HepG2 (cell line): Measurements from ENCODE around the gene UNC5CL. TPM values are rescaled to one million over a fixed set of nuclear protein-coding genes. Genes with fewer than 3 reads are reported as not detected.

Experiments
- ATF7 ChIP-seq, 2 experiments: fragments of 450-650 bp in 1 of 2; sonication (generic) in 1 of 2; formaldehyde crosslinking in 1 of 2; IDR thresholded peaks; 2 replicates each; pipeline versions ENCODE4 v1.4.0 to v1.6.1; 2016 to 2020; ENCODE audit warnings: antibody characterized with exemption in 1 of 2, mild to moderate bottlenecking in 1 of 2, missing genetic modification reagents in 1 of 2
- FOXJ3 ChIP-seq: sonication (generic); formaldehyde crosslinking; IDR thresholded peaks from 2 replicates; pipeline ENCODE4 v1.4.0; 2020; ENCODE audit warnings: missing genetic modification reagents, mild to moderate bottlenecking, borderline replicate concordance
- GABPB1 ChIP-seq: IDR thresholded peaks from 2 replicates; pipeline ENCODE4 v1.6.1; 2016; ENCODE audit warnings: mild to moderate bottlenecking, missing genetic modification reagents, moderate library complexity, missing compliant biosample characterization
- POGK ChIP-seq: sonication (generic); formaldehyde crosslinking; conservative IDR thresholded peaks from 2 replicates; pipeline ENCODE4 v1.8.0; 2022; ENCODE audit warnings: mild to moderate bottlenecking, moderate library complexity, missing genetic modification reagents
- RARG ChIP-seq: sonication (generic); formaldehyde crosslinking; IDR thresholded peaks from 2 replicates; pipeline ENCODE4 v1.4.0; 2020; ENCODE audit warnings: low read depth, mild to moderate bottlenecking, missing genetic modification reagents
- RFXANK ChIP-seq: IDR thresholded peaks from 2 replicates; pipeline ENCODE4 v1.6.1; 2016
- SAP130 ChIP-seq: IDR thresholded peaks from 2 replicates; pipeline ENCODE4 v1.6.1; 2016; ENCODE audit warnings: low read depth
- SATB2 ChIP-seq: sonication (generic); formaldehyde crosslinking; IDR thresholded peaks from 2 replicates; pipeline ENCODE4 v1.5.0; 2020; ENCODE audit warnings: missing genetic modification reagents
- SNAPC2 ChIP-seq: sonication (generic); formaldehyde crosslinking; IDR thresholded peaks from 2 replicates; pipeline ENCODE4 v1.8.1; 2022; ENCODE audit warnings: mild to moderate bottlenecking, missing genetic modification reagents
- SOX13 ChIP-seq, 3 experiments: fragments of 450-650 bp in 1 of 3; sonication (generic) in 1 of 3; formaldehyde crosslinking in 1 of 3; IDR thresholded peaks in 2 of 3; conservative IDR thresholded peaks in 1 of 3; 2 replicates each; pipeline versions ENCODE4 v1.5.0 to v1.6.1; 2016 to 2020; ENCODE audit warnings: antibody characterized with exemption in 1 of 3, mild to moderate bottlenecking in 1 of 3, missing compliant biosample characterization in 1 of 3, missing genetic modification reagents in 1 of 3, moderate library complexity in 1 of 3
- TBL1XR1 ChIP-seq: fragments of 150-350 bp; IDR thresholded peaks from 2 replicates; pipeline ENCODE4 v1.6.1; 2014; ENCODE audit warnings: borderline replicate concordance, low read length; ENCODE audit not compliant: partially characterized antibody
- ZNF414 ChIP-seq: sonication (generic); formaldehyde crosslinking; IDR thresholded peaks from 2 replicates; pipeline ENCODE4 v1.5.0; 2020; ENCODE audit warnings: missing genetic modification reagents
- ZNF672 ChIP-seq: sonication (generic); formaldehyde crosslinking; IDR thresholded peaks from 2 replicates; pipeline ENCODE4 v1.8.1; 2022; ENCODE audit warnings: missing genetic modification reagents
- ZNF740 ChIP-seq: sonication (generic); formaldehyde crosslinking; IDR thresholded peaks from 2 replicates; pipeline ENCODE4 v1.4.0; 2020; ENCODE audit warnings: missing genetic modification reagents
- ZSCAN25 ChIP-seq: sonication (generic); formaldehyde crosslinking; IDR thresholded peaks from 2 replicates; pipeline ENCODE4 v1.8.0; 2022; ENCODE audit warnings: mild to moderate bottlenecking, missing genetic modification reagents
- polyA plus RNA-seq, 8 experiments: library from polyadenylated mRNA; depleted of rRNA in 3 of 8; stranded (reverse) in 7 of 8; unstranded in 1 of 8; fragments of >200 nt; fragmentation: Illumina TruSeq in 4 of 8; extraction: Trizol in 4 of 8; gene quantifications; 2 replicates each; pipeline versions ENCODE4 v1.2.1 to v1.2.3, GENCODE V29; 2011 to 2016; ENCODE audit warnings: low read depth in 4 of 8, missing spikeins in 1 of 8, mixed read lengths in 1 of 8; ENCODE audit not compliant: insufficient read depth in 1 of 8
- total RNA-seq, 5 experiments: library from RNA; depleted of rRNA; stranded (reverse); fragments of >200 nt; fragmentation: Illumina TruSeq; extraction: Trizol; gene quantifications; 2 replicates each; pipeline ENCODE4 v1.2.3, GENCODE V29; 2016; ENCODE audit warnings: low read depth in 1 of 5
- TF ChIP-seq, protein P1 (sequence below): sonication (generic); formaldehyde crosslinking; IDR thresholded peaks from 2 replicates; pipeline ENCODE4 v1.9.0; 2022; ENCODE audit warnings: missing genetic modification reagents, mild to moderate bottlenecking, borderline replicate concordance
- TF ChIP-seq, protein P2 (sequence below): IDR thresholded peaks from 2 replicates; pipeline ENCODE4 v1.6.1; 2016; ENCODE audit warnings: mild to moderate bottlenecking
- TF ChIP-seq, protein P3 (sequence below): fragments of 450-650 bp; IDR thresholded peaks from 2 replicates; pipeline ENCODE4 v1.6.1; 2017; ENCODE audit warnings: mild to moderate bottlenecking

UNC5CL gene
- total and polyA plus RNA-seq, 2 of the 13 experiments (the other 11 are each of a cell fraction or from before 2014, with no cell fraction given): 2.4 to 2.5 TPM

DNA sequence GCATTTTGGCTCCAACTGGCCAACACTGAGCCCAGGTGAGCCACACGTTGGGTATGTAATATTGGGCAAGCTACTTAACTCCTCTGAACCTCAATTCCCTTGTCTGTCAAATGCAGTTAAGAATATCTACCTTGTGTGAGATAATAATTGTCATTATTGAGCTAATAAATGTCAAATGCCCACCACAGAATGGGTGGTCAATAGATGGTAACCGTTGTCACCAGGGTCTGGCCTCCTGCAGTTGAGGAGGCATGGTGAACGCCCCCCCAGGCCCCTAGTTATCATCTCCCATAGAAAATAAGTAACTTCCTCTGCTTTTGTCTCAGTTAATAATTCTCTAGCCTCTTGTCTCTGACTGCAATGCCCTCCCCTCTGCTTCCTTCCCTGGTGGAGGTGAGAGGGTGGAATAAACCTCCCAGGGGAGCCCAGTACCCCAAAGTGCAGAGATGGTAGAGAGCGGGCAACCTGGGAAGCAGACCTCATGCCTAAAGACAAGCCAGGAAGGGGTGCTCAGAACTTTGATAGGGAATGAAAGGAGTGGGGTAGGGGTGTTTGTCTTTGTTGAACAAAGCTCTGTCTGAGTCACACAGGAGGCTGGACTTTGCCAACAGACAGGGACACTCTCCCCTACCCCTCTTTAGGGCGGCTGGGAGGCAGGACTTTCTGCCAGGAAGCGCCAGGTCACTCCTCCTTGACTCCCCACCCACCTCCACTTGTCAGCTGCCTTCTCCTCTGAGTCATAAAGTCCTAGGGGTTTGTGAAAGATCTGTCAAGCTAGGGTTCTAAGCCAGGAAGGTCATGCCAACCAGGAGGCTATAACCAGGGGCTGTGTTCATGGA lies 1.3 kb upstream of the UNC5CL start (continued):
- TF ChIP-seq SOX13 (IDR thresholded peaks at IDR 0.05) (peak; percentile 34; the same call in 1 of the 2 replicates), SOX13 (CRISPR knock-in tag; conservative IDR thresholded peaks at IDR 0.05 in 1 of 2, IDR thresholded peaks at IDR 0.05 in 1 of 2) (peak in 1 of 2 experiments; percentile 82; a peak in 2 of 4 replicates), GABPB1 (CRISPR knock-in tag) (peak; percentile 53), FOXJ3 (CRISPR knock-in tag) (peak; percentile 68; the same call in 1 of the 2 replicates), RFXANK (no peak), SAP130 (CRISPR knock-in tag) (peak; percentile 92), SNAPC2 (CRISPR knock-in tag) (no peak), TBL1XR1 (peak; percentile 15), ZNF672 (no peak), ZNF414 (CRISPR knock-in tag) (peak; percentile 62; the same call in 1 of the 2 replicates), SATB2 (CRISPR knock-in tag) (0 out of 2 replicates have a peak, but pooled peaks have one; percentile 57), POGK (CRISPR knock-in tag) (peak; percentile 12; the same call in 1 of the 2 replicates), ZSCAN25 (CRISPR knock-in tag) (peak; percentile 99), ATF7 (IDR thresholded peaks at IDR 0.05) (no peak), ATF7 (CRISPR knock-in tag; IDR thresholded peaks at IDR 0.05) (peak; percentile 46; the same call in 1 of the 2 replicates), RARG (CRISPR knock-in tag) (no peak), ZNF740 (CRISPR knock-in tag) (peak; percentile 82; the same call in 1 of the 2 replicates)
- TF ChIP-seq, protein P1, sequence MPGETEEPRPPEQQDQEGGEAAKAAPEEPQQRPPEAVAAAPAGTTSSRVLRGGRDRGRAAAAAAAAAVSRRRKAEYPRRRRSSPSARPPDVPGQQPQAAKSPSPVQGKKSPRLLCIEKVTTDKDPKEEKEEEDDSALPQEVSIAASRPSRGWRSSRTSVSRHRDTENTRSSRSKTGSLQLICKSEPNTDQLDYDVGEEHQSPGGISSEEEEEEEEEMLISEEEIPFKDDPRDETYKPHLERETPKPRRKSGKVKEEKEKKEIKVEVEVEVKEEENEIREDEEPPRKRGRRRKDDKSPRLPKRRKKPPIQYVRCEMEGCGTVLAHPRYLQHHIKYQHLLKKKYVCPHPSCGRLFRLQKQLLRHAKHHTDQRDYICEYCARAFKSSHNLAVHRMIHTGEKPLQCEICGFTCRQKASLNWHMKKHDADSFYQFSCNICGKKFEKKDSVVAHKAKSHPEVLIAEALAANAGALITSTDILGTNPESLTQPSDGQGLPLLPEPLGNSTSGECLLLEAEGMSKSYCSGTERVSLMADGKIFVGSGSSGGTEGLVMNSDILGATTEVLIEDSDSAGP: peak; percentile 60; the same call in 1 of the 2 replicates
- TF ChIP-seq, protein P2, sequence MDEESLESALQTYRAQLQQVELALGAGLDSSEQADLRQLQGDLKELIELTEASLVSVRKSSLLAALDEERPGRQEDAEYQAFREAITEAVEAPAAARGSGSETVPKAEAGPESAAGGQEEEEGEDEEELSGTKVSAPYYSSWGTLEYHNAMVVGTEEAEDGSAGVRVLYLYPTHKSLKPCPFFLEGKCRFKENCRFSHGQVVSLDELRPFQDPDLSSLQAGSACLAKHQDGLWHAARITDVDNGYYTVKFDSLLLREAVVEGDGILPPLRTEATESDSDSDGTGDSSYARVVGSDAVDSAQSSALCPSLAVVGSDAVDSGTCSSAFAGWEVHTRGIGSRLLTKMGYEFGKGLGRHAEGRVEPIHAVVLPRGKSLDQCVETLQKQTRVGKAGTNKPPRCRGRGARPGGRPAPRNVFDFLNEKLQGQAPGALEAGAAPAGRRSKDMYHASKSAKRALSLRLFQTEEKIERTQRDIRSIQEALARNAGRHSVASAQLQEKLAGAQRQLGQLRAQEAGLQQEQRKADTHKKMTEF (CRISPR knock-in tag): peak; percentile 84
- TF ChIP-seq, protein P3, sequence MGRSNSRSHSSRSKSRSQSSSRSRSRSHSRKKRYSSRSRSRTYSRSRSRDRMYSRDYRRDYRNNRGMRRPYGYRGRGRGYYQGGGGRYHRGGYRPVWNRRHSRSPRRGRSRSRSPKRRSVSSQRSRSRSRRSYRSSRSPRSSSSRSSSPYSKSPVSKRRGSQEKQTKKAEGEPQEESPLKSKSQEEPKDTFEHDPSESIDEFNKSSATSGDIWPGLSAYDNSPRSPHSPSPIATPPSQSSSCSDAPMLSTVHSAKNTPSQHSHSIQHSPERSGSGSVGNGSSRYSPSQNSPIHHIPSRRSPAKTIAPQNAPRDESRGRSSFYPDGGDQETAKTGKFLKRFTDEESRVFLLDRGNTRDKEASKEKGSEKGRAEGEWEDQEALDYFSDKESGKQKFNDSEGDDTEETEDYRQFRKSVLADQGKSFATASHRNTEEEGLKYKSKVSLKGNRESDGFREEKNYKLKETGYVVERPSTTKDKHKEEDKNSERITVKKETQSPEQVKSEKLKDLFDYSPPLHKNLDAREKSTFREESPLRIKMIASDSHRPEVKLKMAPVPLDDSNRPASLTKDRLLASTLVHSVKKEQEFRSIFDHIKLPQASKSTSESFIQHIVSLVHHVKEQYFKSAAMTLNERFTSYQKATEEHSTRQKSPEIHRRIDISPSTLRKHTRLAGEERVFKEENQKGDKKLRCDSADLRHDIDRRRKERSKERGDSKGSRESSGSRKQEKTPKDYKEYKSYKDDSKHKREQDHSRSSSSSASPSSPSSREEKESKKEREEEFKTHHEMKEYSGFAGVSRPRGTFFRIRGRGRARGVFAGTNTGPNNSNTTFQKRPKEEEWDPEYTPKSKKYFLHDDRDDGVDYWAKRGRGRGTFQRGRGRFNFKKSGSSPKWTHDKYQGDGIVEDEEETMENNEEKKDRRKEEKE: no peak
